Psoas muscle (tissue), 8 donors: ENCODE data around the gene IRX2. TPM values are rescaled to one million over a fixed set of nuclear protein-coding genes. Genes with fewer than 3 reads are reported as not detected.

Experiments
- ATAC-seq, 4 donors: fragments of 200-7000 bp; cut with Tn5 transposase; one replicate each; pipeline ENCODE4 v1.9.1; 2020; ENCODE audit warnings: moderate library complexity in 3 of 4, mild to moderate bottlenecking in 2 of 4
- DNase-seq, 2 donors: peaks; one replicate each; pipeline ENCODE4 v3.0.0-alpha.2; 2020
- H3K27ac ChIP-seq: fragments of 200-600 bp; one replicate; pipeline ENCODE4 v1.8.0; 2022
- H3K27me3 ChIP-seq, 3 donors: fragments of 200-600 bp in 1 of 3; one replicate each; pipeline versions ENCODE4 v1.6.1 to v1.8.0; 2013 to 2022; ENCODE audit warnings: low read length in 2 of 3, mild to moderate bottlenecking in 2 of 3, moderate library complexity in 1 of 3; ENCODE audit not compliant: insufficient read depth in 3 of 3
- H3K36me3 ChIP-seq, 2 donors: fragments of 200-600 bp in 1 of 2; one replicate each; pipeline versions ENCODE4 v1.6.1 to v1.8.0; 2013 to 2022; ENCODE audit warnings: low read depth in 1 of 2, mild to moderate bottlenecking in 1 of 2, moderate library complexity in 1 of 2; ENCODE audit not compliant: insufficient read depth in 1 of 2
- H3K4me1 ChIP-seq: fragments of 200-600 bp; one replicate; pipeline ENCODE4 v1.8.0; 2022
- H3K4me3 ChIP-seq: fragments of 200-600 bp; one replicate; pipeline ENCODE4 v1.8.0; 2022; ENCODE audit warnings: mild to moderate bottlenecking
- H3K9me3 ChIP-seq: fragments of 200-600 bp; one replicate; pipeline ENCODE4 v1.8.0; 2022
- WGBS, 3 donors: extraction: QIAGEN DNeasy Blood & Tissue Kit; methylation state at CpG; one replicate each; pipeline versions ENCODE4 v1.1.6 to v1.1.7; 2013; 5-methylcytosine and 5-hydroxymethylcytosine counted together
- intact Hi-C, 2 donors: fragments of 100-400 bp; cut with DNase I; formaldehyde crosslinking; loops; one replicate each; pipeline versions ENCODE4 v1.11.0 to v1.14.2; 2022
- polyA plus RNA-seq, 3 donors: library from polyadenylated mRNA; stranded (reverse); fragments of 200-250 nt; gene quantifications; one replicate each; pipeline ENCODE4 v1.2.3, GENCODE V29; 2013
- total RNA-seq, 4 donors: library from RNA; stranded (reverse); fragmentation: NEBNext Ultra II Directional in 2 of 4; extraction: Animal tissue kit (Norgen Biotek cat#: 25700) in 2 of 4; gene quantifications; one replicate each; pipeline versions ENCODE4 v1.2.1 to v1.2.4, GENCODE V29; 2021 to 2023
- TF ChIP-seq, protein P1 (sequence below): fragments of 200-600 bp; IDR thresholded peaks from one replicate; pipeline ENCODE4 v1.8.0; 2022; ENCODE audit warnings: antibody characterized with exemption
- donor health status: healthy with polysubstance abuse.
- donor health status: DM: no; HTN: no; CAD: no; lungs with moderate emphysema.
- donor health status: Bipolar disorder and iron deficiency.
- donor health status: healthy.
- donor health status: DM: yes; HTN: yes; CAD: no.
- donor health status: DM: no; HTN: no; CAD: no.
- donor health status: DM: no; HTN: no; CAD: no.
- donor health status: DM: yes; HTN: yes; CAD: no.

The IRX2 gene
- total and polyA plus RNA-seq, 7 donors = 0.03 to 0.17 (median 0.08) TPM; not detected in 3

DNA sequence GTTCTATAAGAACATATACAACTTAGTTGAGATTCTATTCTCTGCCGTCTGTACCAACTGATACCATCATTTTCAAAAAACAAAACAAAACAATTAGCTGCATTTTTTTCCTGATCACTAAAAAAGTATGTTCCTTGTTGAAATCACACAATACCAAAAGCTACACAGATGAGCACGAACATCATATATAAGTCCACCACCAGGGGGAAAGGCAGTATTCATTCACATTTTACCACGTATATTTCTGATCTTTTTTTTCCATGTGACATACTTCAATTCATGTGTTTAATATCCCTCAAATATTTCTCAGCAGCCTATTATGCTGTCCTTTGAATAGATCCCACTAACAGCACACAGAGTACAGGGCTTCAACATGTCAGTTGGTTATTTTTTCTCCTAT is 40.6 kb downstream of the IRX2 start:
- Histone ChIP-seq H3K4me3 (no peak overlapping the region), H3K27me3 (peaks cover 0 to 3% (median 0%) of the 10 kb centered on the region in 3 donors), H3K27ac (no peak overlapping the region), H3K36me3 (no peaks in the 10 kb centered on the region), H3K9me3 (no peaks in the 10 kb centered on the region), H3K4me1 (no peaks in the 10 kb centered on the region)
- ATAC-seq = no peak
- DNase-seq = no peak
- 47 to 56% (median 54%) methylated on average over 3 of the region's 3 CpGs for WGBS, 3 donors
- intact Hi-C loops = no loop called here
- TF ChIP-seq, protein P1, sequence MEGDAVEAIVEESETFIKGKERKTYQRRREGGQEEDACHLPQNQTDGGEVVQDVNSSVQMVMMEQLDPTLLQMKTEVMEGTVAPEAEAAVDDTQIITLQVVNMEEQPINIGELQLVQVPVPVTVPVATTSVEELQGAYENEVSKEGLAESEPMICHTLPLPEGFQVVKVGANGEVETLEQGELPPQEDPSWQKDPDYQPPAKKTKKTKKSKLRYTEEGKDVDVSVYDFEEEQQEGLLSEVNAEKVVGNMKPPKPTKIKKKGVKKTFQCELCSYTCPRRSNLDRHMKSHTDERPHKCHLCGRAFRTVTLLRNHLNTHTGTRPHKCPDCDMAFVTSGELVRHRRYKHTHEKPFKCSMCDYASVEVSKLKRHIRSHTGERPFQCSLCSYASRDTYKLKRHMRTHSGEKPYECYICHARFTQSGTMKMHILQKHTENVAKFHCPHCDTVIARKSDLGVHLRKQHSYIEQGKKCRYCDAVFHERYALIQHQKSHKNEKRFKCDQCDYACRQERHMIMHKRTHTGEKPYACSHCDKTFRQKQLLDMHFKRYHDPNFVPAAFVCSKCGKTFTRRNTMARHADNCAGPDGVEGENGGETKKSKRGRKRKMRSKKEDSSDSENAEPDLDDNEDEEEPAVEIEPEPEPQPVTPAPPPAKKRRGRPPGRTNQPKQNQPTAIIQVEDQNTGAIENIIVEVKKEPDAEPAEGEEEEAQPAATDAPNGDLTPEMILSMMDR = no peak

DNA sequence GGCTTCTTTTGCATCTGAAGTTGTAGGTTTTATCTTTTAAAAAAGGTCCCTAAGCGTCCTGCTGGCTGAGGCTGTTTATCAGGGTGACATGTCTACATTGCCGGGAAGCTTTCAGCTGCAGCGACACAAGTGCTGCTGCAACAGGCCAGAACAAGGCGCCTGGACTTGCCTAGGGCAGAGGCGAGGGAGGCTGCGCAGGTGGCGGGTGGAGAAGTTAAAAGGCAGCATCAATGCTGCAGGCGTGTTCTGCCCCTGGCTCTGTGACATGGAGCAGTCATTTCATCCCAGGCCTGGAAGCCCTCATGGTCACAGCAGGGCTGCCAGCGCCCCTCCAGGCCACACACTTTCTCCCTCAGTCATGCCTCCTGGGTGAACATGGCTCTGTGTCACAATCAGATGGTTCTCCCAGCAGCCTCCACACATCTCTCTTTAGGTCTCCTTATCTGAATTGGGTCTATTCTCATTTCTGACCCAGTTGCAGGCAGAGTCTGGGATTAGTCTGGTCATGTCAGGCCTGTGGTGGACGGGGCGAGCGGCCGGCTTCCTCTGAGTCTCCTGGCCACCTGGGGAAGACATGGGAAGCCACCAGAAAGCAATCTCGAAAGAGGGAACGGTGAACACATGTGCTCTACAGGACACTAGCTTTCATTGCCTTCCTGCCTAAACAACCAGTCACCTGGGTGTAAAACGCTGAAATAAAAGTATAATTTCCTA is 41.3 kb downstream of the IRX2 start:
- no peaks in the 10 kb centered on the region for H3K4me1 ChIP-seq
- no peak for ATAC-seq
- no peaks in the 10 kb centered on the region for H3K9me3 ChIP-seq
- no peak for DNase-seq
- TF ChIP-seq, protein P1 = no peak
- no peak overlapping the region for H3K27ac ChIP-seq
- intact Hi-C loops = no loop called here
- H3K27me3 ChIP-seq = peaks cover 0 to 3% (median 2%) of the 10 kb centered on the region in 3 donors
- WGBS, 3 donors = 84 to 86% (median 84%) methylated on average over 16 of the region's 16 CpGs
- no peaks in the 10 kb centered on the region for H3K36me3 ChIP-seq
- H3K4me3 ChIP-seq = no peak overlapping the region

DNA sequence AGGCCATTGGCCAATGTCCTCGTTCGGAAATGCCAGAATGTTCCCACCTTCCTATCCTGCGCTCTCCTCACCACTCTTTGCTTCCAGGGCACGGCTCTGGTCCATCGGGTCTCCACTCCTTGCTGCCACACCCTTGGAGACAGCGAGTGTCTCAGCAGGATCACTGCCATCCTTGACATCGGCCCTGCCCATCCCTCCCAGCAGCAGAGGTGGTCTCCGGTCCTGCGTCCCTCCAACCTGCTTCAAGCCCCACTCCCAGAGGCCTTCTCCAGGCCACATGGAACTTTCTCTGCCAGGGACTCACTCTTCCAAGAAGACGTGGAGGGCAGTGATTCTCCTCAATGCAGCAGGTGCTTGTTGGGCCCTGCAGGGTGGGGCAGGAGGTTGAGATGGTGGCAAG is 42.7 kb downstream of the IRX2 start:
- H3K27ac ChIP-seq = no peak overlapping the region
- intact Hi-C loops = no loop called here
- TF ChIP-seq, protein P1 = no peak
- no peaks in the 10 kb centered on the region for H3K4me1 ChIP-seq
- no peak overlapping the region for H3K4me3 ChIP-seq
- no peaks in the 10 kb centered on the region for H3K36me3 ChIP-seq
- no peak for DNase-seq
- WGBS, 3 donors = 78 to 84% (median 81%) methylated on average over 10 of the region's 10 CpGs
- H3K27me3 ChIP-seq = peaks cover 0 to 5% (median 0%) of the 10 kb centered on the region in 3 donors
- no peak for ATAC-seq
- H3K9me3 ChIP-seq = no peaks in the 10 kb centered on the region

- H3K4me3 ChIP-seq = no peak overlapping the region
- peaks cover 0 to 5% (median 0%) of the 10 kb centered on the region in 3 donors for H3K27me3 ChIP-seq
- no peaks in the 10 kb centered on the region for H3K4me1 ChIP-seq
- H3K27ac ChIP-seq = no peak overlapping the region
- no peak for DNase-seq
- no peak for ATAC-seq
- intact Hi-C loops = no loop called here
- no peaks in the 10 kb centered on the region for H3K9me3 ChIP-seq
- no peaks in the 10 kb centered on the region for H3K36me3 ChIP-seq
- WGBS, 3 donors = 84 to 88% (median 86%) methylated on average over 15 of the region's 15 CpGs
- TF ChIP-seq, protein P1 = no peak
Observed at GRCh38 chr5:2708132-2708531, 43.3 kb downstream of the IRX2 start.

- TF ChIP-seq, protein P1 = no peak
- DNase-seq (no peak), ATAC-seq (no peak)
- Histone ChIP-seq H3K4me3 (no peak overlapping the region), H3K36me3 (no peaks in the 10 kb centered on the region), H3K9me3 (no peaks in the 10 kb centered on the region), H3K4me1 (no peaks in the 10 kb centered on the region), H3K27ac (no peak overlapping the region), H3K27me3 (peaks cover 0 to 5% (median 0%) of the 10 kb centered on the region in 3 donors)
- 64 to 72% (median 64%) methylated on average over 9 to 10 of the region's 10 CpGs for WGBS, 3 donors
- intact Hi-C loops = no loop called here
Observed at GRCh38 chr5:2705861-2706260, 45.6 kb downstream of the IRX2 start.
